HK-2 (cell line): ENCODE data around the gene LBH.

Source experiments
- DNase-seq: peaks from one replicate; pipeline ENCODE4 v3.0.0-alpha.2; 2018; ENCODE audit not compliant: unreplicated experiment

LBH gene

DNA sequence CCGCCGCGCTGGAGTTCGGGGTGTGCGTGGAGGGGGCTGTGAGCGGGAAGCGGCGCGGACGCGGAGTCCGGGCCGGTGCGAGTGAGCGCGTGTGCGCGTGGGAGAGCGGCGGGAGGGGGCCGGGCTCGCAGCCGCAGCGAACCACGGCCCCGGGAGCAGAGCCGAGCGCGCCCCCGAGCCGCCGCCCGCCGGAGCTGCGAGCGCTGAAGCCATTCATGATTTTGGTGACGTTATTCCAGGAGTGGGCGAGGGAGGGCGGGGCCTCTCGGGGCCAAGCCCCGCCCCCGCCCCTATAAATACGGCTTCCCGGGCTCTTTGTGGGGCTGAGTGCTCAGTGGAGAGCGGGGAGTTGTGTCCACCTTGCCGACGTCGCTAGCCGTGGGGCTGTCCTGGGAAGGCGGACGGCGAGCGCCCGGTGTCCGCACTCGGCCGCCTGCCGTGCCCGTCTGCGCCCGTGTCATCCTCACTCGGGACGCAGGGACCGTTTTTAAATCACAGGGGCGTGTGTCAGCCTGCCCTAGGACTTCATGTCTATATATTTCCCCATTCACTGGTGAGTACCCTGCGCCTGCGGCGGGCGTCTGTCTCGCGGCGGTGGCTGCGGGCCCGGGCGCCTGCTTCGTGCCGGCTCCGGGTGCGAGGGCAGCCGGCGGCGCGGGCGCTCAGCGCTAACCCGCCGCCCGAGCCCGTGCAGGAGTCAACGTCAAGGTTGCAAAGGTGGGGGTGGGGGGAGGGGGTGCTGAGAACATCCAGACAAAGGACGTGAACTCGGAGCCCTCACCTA, at the start of gene LBH:
LBH (plus strand) TSS at position 323 of the 784 bp plus-strand sequence; CDS start at position 528, 205 bp downstream.
- DNase-seq, result peak; percentile 52

DNA sequence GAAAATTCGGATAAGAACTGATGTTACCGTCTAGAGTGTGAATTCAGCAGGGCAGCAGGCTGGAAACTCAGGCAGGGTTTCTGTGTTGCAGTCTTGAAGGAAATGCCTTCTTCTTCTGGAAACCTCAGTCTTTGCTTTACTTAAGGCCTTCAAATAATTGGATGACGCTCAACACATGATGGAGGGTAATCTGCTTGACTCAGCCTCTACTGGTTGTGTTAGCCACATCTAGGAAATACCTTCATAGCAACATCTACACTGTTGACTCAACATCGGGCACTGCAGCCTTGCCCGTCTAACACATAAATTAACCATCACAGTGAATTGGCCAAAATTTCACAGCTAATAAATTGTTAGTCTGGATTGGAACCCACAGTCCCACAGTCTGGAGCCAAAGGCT, 47.3 kb upstream of the LBH start:
- DNase-seq, result no peak

DNA sequence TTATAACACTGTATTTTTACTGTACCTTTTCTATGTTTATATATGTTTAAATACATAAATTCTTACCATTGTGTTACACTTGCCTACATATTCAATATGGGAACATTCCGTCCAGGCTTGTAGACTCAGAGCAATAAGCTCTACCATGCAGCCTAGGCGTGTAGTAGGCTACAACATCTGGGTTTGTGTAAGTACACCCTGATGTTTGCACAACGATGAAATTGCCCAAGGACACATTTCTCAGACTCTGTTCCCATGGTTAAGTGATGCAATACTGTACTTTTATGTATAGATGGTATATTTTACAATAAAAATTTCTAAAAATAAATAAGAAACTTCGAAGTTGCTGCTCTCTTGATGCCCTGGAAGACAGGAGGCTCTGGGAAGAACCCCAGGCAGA, 46.2 kb upstream of the LBH start:
- DNase-seq, result no peak

DNA sequence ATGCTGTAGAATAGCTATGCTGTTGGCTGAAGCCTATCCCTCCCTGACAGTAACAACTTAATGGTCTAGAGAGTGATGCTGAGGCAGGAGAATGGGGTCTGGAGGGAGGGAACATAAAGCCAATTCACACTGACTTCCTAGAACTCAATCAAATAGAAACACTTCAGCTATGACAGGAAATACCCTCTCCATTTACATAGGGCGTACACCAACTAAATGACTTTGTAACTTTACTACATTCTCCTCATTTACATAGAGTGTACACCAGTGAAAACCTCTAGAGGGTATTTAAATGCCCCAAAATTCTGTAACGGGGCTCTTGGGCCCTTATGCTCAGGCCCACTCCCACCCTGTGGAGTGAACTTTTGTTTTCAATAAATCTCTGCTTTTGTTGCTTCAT, 43.0 kb upstream of the LBH start:
- DNase-seq, result no peak

DNA sequence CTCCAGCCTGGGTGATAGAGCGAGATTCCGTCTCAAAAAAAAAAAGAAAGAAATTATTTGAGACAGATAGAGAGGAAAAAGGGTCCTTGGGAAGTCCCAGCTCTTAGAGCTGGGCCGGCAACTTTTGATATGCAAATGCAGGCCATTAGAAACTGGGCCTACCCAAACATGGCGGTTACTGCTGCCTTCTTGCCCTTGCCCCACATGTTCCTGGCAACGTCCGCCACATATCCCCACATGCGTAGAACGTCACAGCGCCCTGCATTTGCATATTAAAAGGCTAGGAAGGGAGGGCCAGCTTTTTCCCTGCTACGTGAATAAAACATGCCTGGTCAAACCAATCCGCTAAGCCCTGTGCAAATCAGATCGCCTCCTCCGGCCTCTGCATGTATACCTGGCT, 40.7 kb upstream of the LBH start:
- no peak for DNase-seq

DNA sequence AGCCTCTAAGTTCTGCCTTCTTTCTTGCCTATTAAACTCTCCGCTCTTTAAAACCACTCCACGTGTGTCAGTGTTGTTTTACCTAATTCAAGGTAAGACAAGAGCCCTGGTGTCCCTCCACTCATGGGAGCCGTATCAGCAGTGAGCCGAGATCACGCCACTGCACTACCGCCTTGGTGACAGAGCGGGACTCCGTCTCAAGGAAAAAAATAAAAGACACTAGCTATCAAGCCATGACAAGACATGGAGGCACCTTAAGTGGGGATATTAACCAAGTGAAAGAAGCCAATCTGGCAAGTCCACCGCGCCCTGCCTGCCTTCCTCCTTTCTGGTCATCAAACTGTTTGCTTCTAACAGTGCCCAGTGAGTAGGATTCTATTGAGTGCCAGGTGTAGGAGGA, 40.2 kb upstream of the LBH start:
- DNase-seq, result no peak

DNA sequence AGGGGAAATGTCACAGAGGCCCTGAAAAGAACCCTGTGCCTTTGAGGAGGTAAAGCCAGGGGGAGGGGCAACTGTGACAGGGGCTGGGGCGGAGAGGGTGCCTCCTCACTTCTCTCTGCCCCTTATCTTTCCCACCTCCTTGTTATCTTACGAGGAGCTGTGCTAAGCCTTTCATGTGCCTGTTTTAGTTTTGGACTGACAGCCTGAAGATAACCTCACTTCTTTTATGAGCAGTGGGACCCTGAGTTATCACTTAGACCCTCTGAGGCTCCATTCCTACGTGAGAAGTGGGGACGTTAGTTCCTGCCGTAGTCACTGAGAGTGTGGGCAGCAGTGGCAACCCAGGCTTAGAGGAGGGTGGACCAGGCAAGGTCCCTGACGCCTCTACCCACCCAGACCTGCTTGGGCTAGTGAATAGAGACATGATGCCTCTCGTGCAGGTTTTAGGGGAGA, 39.5 kb upstream of the LBH start:
- no peak for DNase-seq

DNA sequence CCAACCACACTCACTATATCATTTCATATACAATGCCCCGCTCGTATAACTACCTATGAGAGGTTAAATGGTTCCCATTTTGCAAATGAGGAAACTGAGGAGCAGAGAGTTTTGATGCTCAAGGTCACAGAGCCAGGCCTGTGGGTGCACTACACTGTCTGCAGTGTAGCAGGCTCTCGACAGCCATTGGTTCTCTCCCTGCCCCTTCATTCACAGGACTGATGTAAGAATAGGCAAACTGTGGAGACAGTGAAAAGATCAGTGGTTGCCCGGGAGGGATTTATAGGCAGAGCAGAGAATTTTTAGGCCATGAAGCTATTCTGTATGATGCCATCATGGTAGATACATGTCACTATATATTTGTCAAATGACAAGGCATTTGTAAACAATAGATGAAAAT, 39.0 kb upstream of the LBH start:
- DNase-seq, result no peak

DNA sequence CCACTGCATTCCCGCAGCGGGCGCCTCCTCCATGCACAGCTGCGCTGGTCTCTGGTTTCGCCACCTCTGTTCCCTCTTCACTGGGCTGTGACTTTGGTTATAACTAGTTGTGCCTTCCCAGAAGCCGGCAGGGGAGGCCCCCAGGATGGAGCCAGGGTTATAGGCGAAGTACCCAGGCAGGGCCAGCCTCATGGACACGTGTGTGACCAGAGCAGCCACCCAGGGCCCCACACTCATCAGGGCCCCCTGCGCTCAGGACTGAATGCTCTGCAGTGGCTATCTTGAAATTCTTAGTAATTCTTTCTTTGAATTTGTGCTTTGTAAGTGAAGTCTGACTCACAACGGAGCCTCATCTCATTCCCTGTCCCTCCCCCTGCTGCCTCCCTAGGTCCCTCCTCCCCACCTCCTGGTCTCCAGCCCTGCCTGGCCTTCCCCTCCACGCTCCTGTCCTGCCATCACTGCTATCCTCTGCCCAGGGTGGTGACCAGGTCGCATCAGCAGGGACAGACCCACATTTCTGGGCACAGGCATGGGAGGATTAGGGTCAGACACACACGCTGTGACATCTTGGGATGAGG, 38.1 kb upstream of the LBH start:
- peak; percentile 1 for DNase-seq

DNA sequence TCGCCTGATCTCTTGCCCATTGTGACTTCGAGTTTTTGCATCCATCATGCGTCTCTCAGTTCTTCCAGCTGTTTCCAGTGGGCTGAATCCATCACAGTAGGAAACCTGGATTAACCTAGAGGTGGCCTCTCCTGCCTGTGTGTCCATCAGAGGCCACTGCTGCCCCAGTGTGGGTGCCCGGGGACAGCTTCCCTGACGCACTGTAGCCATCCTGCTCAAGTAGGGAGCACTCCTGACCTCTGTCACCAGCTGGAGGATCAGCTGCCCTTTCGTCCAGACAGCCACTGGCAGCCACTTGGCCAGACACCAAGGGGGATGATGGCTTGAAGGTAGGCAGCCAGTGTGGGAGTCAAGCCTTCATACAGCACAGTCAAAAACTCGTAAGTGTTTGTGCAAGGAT, 36.9 kb upstream of the LBH start:
- no peak for DNase-seq

DNA sequence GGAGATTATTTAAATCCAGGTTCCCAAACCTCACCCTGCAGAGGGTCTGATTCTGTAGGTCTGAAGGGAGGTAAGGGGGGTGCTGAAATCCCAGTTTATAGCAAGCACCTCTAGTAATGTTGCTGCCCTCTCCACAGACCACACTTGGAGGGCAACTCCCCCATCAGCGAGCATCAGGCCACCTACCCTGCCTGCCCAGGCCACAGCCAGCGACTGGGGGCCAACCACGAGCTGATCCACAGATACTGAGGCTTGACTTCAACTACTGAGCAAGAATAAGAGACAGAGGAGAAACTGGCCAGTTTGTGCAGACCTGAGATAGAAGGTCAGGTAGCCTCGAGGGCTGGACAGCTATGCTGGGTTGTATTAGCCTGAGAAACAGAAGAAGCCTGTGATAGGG, 36.3 kb upstream of the LBH start:
- DNase-seq, result no peak

DNA sequence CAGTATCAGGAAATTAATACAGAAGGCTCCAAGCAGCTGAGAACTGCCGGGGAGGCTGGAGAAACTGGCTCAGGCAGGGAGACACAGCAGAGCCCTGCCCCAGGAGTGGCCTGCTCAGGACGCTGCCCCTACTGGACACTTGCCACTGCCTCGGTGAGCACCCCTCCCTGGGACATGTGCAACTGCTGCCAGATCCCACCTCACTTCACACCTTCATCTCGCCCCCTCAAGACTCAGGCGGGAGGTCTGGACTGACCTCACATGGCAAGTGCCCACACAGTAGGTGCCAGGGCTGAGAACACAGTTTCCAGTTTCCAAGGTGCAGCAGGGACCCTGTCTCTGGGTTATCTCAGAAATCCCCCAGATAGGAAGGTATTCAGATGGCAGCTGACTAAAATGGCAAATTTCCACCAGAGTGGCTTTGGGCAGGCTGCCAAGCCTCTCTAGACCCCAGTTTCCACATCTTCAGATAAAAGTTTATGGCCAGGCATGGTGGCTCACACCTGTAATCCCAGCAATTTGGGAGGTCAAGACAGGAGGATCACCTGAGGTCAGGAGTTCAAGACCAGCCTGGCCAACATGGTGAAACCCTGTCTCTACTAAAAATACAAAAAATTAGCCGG, 33.7 kb upstream of the LBH start:
- no peak for DNase-seq

DNA sequence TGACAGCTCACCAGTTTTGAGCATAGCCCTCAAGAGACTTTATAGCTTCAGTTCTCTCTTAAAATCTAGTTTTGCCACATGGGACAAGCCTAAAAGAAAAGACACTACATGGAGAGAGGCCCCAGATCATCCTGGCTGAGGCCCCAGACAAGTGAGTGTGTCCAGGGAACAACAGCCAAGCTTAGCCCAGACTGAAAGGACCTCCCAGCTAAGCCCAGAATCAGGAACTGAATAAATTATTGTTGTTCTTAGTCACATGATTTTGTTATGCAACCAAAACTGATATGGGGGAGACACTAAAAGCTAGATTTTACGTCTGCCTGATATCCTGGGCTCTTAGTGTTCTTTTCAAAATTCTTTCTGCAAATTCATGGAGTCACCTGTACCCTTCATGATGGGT, 29.3 kb upstream of the LBH start:
- no peak for DNase-seq

DNA sequence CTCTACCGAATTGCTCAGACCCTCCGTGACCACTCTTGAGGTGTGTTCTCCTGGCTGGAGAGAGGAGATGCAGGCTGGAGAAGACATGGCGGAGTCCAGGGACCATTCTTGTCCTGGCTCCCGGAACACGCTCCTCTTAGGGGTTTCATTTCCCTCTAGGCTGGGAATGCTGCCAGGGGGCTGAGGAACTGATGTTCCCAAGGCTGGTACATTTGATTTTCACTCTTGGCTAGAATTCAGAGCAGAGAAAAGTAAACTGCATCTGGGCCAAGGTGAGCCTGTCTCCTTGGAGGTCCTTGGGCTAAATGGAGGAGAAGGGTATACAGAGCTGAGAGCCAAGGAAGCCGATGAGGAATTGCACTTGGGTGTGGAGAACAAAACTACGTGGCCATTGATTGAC, 28.2 kb upstream of the LBH start:
- DNase-seq, result no peak

DNA sequence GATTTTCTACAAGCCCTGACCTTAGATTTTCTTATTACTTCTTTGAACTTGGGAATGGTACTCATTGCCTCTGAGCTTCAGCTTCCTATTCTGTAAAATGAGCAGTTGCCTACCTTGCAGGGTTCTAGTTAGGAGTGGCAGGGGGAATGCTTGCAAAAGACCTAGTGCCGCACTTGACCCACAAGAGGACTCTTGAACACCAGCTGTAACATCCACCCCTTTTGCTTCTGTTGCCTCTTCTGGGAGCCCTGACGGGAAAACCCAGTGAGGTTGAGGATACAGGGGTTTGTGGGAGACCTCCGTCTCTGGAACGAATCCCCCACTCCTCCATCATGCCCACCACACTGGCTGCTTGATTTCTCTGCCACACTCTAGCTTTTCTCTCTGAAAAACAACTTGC, 27.1 kb upstream of the LBH start:
- DNase-seq, result no peak

DNA sequence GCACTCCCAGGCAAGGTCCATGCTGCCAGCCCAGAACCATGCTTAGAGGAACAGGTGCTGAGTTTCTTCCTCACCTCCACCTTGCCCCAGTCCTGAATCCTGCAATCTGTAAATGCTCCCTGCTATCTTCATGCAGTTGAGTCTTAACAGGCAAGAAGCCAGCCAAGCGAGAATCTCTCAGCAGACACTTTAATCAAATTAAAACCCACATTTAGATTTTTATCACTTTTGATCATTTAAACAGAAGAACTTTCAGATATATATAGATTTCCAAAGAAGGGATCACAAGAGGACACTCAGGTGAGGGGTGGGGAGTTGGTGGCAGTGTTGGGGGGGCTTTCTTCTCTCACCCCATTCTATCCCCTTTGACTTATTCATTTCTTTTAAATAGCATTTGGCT, 25.9 kb upstream of the LBH start:
- DNase-seq, result no peak

DNA sequence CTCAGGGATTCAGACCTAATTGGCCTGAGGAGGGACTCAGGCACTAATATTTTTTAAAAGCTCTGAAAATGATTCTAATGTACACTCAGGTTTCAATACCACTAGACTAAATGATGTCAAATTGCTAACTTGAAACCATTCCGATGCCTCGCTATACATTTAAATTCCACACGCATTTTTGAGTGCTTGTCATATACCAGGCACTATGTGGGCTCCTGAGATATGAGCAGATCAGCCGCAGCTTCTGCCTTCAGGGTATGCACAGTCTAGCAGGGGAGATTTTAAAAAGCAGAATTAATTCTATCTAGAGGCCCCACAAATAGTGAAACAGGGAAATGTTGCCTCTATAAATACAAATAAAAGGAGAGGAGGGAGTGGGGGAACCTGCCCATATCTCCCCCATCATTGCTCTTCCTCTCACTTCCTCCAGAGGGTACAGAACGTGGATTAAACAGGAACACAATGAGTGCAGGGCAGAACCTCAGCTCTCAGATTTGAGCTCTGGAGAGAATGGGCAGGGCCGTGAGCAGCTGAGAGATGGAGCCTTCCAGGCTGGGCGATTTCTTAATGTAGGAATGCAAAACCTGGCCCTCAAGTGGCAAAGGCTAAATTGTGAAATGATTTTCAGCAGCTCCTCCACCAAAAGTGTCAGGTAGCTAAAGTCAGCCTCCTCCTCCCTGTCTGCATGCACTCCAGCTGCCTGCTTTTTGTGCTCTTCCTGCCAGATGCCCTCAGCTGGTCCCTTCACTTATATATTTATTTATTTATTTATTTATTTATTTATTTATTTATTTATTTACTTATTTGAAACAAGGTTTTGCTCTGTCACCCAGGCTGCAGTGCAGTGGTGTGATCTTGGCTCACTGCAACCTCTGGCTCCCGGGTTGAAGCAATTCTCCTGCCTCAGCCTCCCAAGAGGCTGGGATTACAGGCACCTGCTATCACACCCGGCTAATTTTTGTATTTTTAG, 24.6 kb upstream of the LBH start:
- DNase-seq, result no peak

DNA sequence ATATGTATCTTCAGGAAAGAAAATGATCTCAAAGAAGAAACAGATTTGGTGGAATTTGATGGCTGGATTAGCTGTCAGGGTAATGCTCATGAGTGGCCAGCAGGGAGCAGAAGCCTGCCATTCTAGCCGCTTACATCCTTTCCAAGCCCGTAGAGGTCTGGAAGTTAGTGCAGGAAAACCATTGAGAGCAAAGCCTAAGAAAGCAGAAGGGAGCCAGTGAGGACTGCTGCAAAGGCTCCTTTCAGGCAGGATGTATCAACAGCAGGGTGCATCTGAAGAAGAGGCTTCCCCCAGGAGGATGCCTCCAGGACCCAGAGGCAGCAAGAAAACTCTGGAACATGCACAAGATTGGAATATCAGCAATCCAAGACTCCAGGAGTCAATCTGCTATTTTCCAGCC, 22.9 kb upstream of the LBH start:
- DNase-seq, result peak; percentile 26

DNA sequence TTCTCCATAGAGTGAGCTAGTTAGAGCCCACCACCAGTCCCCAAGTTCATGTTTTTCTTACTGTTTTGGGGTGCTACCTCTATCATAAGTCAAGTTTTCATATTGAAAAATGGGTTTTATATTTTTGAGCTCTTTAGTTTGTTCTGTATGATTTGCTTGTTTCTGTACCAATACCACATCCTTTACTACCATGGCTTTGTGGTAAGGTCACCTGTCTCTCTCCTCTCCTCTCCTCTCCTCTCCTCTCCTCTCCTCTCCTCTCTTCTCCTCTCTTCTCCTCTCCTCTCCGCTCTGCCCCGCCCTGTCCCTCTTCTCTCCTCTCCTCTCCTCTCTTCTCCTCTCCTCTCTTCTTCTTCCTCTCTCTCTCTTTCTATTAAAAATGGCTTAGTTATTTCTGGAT, 22.1 kb upstream of the LBH start:
- no peak for DNase-seq

DNA sequence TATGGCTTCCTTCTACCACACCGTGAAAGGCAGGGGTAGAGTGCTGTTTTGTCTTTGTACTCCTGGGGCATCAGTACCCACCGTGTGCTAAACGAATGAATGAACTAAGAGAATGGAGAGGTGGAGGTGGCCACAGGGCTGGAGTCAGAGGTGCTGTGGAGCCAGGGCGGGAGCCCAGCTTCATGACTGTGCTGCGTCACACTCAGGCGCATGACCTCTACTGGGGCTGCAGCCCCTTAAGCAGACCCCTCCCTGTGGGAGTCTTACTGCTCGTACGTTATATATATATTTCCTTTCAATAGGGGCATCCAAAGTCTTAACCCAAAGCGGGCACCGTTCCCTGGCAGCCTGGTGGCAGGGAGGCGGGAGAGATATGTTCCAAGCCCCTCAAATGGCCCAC, 18.0 kb upstream of the LBH start:
- DNase-seq, result no peak

DNA sequence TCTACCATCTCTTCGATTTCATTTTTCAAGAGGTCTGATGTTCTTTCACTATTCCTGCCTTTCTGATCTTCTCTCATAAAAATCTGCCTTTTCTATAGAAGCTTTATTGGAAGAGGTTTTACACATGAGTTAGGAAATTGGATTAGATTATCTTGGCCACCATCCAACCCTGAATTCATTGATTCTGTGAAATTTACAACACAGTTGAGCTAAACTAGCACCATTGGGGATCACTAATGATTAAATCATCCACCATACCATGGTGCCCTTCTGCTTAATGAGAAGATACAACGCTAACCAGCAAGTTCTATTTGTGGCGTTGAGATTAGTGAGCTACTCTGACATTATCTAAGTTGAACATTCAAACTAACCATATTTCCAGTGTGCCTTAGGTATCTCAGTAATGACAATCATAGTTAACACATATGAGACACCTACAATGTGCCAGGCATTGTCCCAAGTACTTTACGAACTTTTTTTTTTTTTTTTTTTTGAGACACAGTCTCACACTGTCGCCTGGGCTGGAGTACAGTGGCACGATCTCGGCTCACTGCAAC, 17.3 kb upstream of the LBH start:
- no peak for DNase-seq

DNA sequence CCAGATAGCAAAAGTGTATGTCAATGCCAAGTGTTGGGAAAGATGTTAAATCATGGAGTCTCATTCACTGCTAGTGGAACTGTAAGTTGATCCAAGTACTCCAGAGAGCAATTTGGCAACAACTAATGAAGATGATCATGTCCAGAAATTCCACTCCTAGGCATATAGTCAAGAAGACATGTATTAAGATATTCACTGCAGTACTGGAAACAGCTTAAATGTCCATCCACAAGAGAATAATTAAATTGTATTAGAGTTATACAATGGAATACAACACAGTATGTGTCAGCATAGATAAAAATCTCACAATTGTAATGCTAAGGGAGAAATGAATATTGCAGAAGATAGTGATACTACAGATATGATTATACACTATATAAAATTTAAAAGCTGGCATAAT, 15.2 kb upstream of the LBH start:
- no peak for DNase-seq
